Measurements from ENCODE around the gene DTNB. TPM values are rescaled to one million over a fixed set of nuclear protein-coding genes. Genes with fewer than 3 reads are reported as not detected.
"Not testable (repeated sequence)": the region's sequence is repeated elsewhere in the genome, so short reads cannot be mapped to it uniquely, and the experiment has no call there.

Gene DTNB
- 16.3 and 19.8 TPM in 2 replicates for total RNA-seq (2014; rRNA removed; shearing (Covaris generic))

- no peaks in the 10 kb centered on the region for H3K36me3 ChIP-seq (replicated peaks; ENCODE audit: control insufficient read depth, insufficient read depth, low read length)
- peak; percentile 98 for DNase-seq
- H3K4me3 ChIP-seq (ENCODE audit: insufficient read depth, low read depth, low read length), result peak within 1 kb of the TSS; percentile 90
- H3K27me3 ChIP-seq (ENCODE audit: control insufficient read depth, insufficient read depth, low read length), result peaks cover 21% of the 10 kb centered on the region
These were observed at the start of gene DTNB for GRCh38 chr2:25673300-25674076. TSS of gene DTNB (minus strand) at chr2:25673577. CDS start at chr2:25652660, 20,917 bp downstream.

GRCh38 chr2:25722224-25722623 lies 48.8 kb upstream of the DTNB start:
- Histone ChIP-seq H3K27me3 (ENCODE audit: control insufficient read depth, insufficient read depth, low read length) (no peaks in the 10 kb centered on the region), H3K4me3 (ENCODE audit: insufficient read depth, low read depth, low read length) (no peak overlapping the region), H3K36me3 (replicated peaks; ENCODE audit: control insufficient read depth, insufficient read depth, low read length) (no peaks in the 10 kb centered on the region)
- DNase-seq, result no peak

- Histone ChIP-seq H3K27me3 (ENCODE audit: control insufficient read depth, insufficient read depth, low read length) (no peaks in the 10 kb centered on the region), H3K4me3 (ENCODE audit: insufficient read depth, low read depth, low read length) (no peak overlapping the region), H3K36me3 (replicated peaks; ENCODE audit: control insufficient read depth, insufficient read depth, low read length) (no peaks in the 10 kb centered on the region)
- no peak for DNase-seq
These were observed 47.2 kb upstream of the DTNB start for GRCh38 chr2:25720575-25720974.

- no peak overlapping the region for H3K4me3 ChIP-seq (ENCODE audit: insufficient read depth, low read depth, low read length)
- no peaks in the 10 kb centered on the region for H3K36me3 ChIP-seq (replicated peaks; ENCODE audit: control insufficient read depth, insufficient read depth, low read length)
- no peaks in the 10 kb centered on the region for H3K27me3 ChIP-seq (ENCODE audit: control insufficient read depth, insufficient read depth, low read length)
- no peak for DNase-seq
These were observed 41.4 kb upstream of the DTNB start for GRCh38 chr2:25714740-25715139.

- no peaks in the 10 kb centered on the region for H3K27me3 ChIP-seq (ENCODE audit: control insufficient read depth, insufficient read depth, low read length)
- no peaks in the 10 kb centered on the region for H3K36me3 ChIP-seq (replicated peaks; ENCODE audit: control insufficient read depth, insufficient read depth, low read length)
- no peak for DNase-seq
- H3K4me3 ChIP-seq (ENCODE audit: insufficient read depth, low read depth, low read length), result no peak overlapping the region
These were observed 39.1 kb upstream of the DTNB start for GRCh38 chr2:25712455-25712854.

- H3K4me3 ChIP-seq (ENCODE audit: insufficient read depth, low read depth, low read length), result no peak overlapping the region
- H3K36me3 ChIP-seq (replicated peaks; ENCODE audit: control insufficient read depth, insufficient read depth, low read length), result no peaks in the 10 kb centered on the region
- no peak for DNase-seq
- H3K27me3 ChIP-seq (ENCODE audit: control insufficient read depth, insufficient read depth, low read length), result no peaks in the 10 kb centered on the region
These were observed 38.4 kb upstream of the DTNB start for GRCh38 chr2:25711675-25712354.

- DNase-seq, result no peak
- Histone ChIP-seq H3K4me3 (ENCODE audit: insufficient read depth, low read depth, low read length) (no peak overlapping the region), H3K27me3 (ENCODE audit: control insufficient read depth, insufficient read depth, low read length) (no peaks in the 10 kb centered on the region), H3K36me3 (replicated peaks; ENCODE audit: control insufficient read depth, insufficient read depth, low read length) (no peaks in the 10 kb centered on the region)
These were observed 37.4 kb upstream of the DTNB start for GRCh38 chr2:25710750-25711149.

- Histone ChIP-seq H3K4me3 (ENCODE audit: insufficient read depth, low read depth, low read length) (no peak overlapping the region), H3K27me3 (ENCODE audit: control insufficient read depth, insufficient read depth, low read length) (no peaks in the 10 kb centered on the region), H3K36me3 (replicated peaks; ENCODE audit: control insufficient read depth, insufficient read depth, low read length) (no peaks in the 10 kb centered on the region)
- no peak for DNase-seq
These were observed 36.0 kb upstream of the DTNB start for GRCh38 chr2:25709349-25709748.

GRCh38 chr2:25707927-25708590 lies 34.7 kb upstream of the DTNB start:
- no peak overlapping the region for H3K4me3 ChIP-seq (ENCODE audit: insufficient read depth, low read depth, low read length)
- no peak for DNase-seq
- H3K36me3 ChIP-seq (replicated peaks; ENCODE audit: control insufficient read depth, insufficient read depth, low read length), result no peaks in the 10 kb centered on the region
- no peaks in the 10 kb centered on the region for H3K27me3 ChIP-seq (ENCODE audit: control insufficient read depth, insufficient read depth, low read length)

GRCh38 chr2:25705575-25705974 lies 32.2 kb upstream of the DTNB start:
- H3K4me3 ChIP-seq (ENCODE audit: insufficient read depth, low read depth, low read length); DNase-seq; H3K27me3 ChIP-seq (ENCODE audit: control insufficient read depth, insufficient read depth, low read length); H3K36me3 ChIP-seq (replicated peaks; ENCODE audit: control insufficient read depth, insufficient read depth, low read length): not testable (repeated sequence)

- no peaks in the 10 kb centered on the region for H3K36me3 ChIP-seq (replicated peaks; ENCODE audit: control insufficient read depth, insufficient read depth, low read length)
- H3K27me3 ChIP-seq (ENCODE audit: control insufficient read depth, insufficient read depth, low read length), result no peaks in the 10 kb centered on the region
- DNase-seq, result no peak
- H3K4me3 ChIP-seq (ENCODE audit: insufficient read depth, low read depth, low read length), result no peak overlapping the region
These were observed 28.4 kb upstream of the DTNB start for GRCh38 chr2:25701801-25702200.

- peak; percentile 65 for DNase-seq
- H3K27me3 ChIP-seq (ENCODE audit: control insufficient read depth, insufficient read depth, low read length), result no peaks in the 10 kb centered on the region
- H3K36me3 ChIP-seq (replicated peaks; ENCODE audit: control insufficient read depth, insufficient read depth, low read length), result no peaks in the 10 kb centered on the region
- H3K4me3 ChIP-seq (ENCODE audit: insufficient read depth, low read depth, low read length), result no peak overlapping the region
These were observed 26.9 kb upstream of the DTNB start for GRCh38 chr2:25700221-25700660.

GRCh38 chr2:25699216-25699615 lies 25.8 kb upstream of the DTNB start:
- H3K27me3 ChIP-seq (ENCODE audit: control insufficient read depth, insufficient read depth, low read length), result no peaks in the 10 kb centered on the region
- no peak overlapping the region for H3K4me3 ChIP-seq (ENCODE audit: insufficient read depth, low read depth, low read length)
- H3K36me3 ChIP-seq (replicated peaks; ENCODE audit: control insufficient read depth, insufficient read depth, low read length), result no peaks in the 10 kb centered on the region
- no peak for DNase-seq

GRCh38 chr2:25698752-25699151 lies 25.4 kb upstream of the DTNB start:
- Histone ChIP-seq H3K4me3 (ENCODE audit: insufficient read depth, low read depth, low read length) (no peak overlapping the region), H3K36me3 (replicated peaks; ENCODE audit: control insufficient read depth, insufficient read depth, low read length) (no peaks in the 10 kb centered on the region), H3K27me3 (ENCODE audit: control insufficient read depth, insufficient read depth, low read length) (no peaks in the 10 kb centered on the region)
- DNase-seq, result no peak

Measured in H7 (cell line).